ENCODE data around the gene SORCS3. TPM values are rescaled to one million over a fixed set of nuclear protein-coding genes. Genes with fewer than 3 reads are reported as not detected.
A peak's percentile ranks its signal among the peaks of the same experiment; 100 is the strongest.

SORCS3 gene
- polyA plus RNA-seq, 1 donor from 2014 or later = 9.8 TPM

DNA sequence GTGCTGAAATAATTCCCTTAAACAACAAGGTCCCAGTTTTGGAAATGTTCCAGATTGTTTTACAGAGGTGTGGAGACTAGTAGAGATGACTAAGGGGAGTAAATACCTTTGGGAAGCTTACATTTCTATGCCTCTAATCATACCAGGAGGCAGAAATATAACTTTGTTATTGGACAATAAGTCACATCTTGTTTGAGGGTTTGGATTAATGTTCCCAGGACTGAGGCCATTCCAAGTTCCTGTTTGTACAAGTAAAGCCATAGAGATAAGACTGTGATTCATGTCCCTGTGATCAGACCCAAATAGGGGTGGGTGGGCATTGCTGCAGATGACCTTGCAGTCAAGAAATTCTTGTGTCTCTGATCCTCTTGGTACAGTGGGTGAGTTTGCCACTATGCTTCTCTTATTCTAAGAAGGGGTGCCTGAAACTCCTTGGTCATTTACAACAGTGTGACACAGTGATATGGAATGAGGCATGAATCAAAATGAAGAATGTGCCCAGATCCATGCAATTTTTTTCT is 508.3 kb downstream of the SORCS3 start:
- no peak overlapping the region for H2AFZ ChIP-seq (ENCODE audit: low read depth, low read length)
- H3F3A ChIP-seq (ENCODE audit: insufficient read depth, low read length, poor library complexity, severe bottlenecking) = no peaks in the 10 kb centered on the region
- no peak overlapping the region for H3K4me2 ChIP-seq (ENCODE audit: low read length)
- H3K36me3 ChIP-seq (ENCODE audit: insufficient read depth, low read length) = no peaks in the 10 kb centered on the region
- TF ChIP-seq RAD21 (conservative IDR thresholded peaks at IDR 0.05) = no peak
- TF ChIP-seq POLR2AphosphoS5 (IDR thresholded peaks at IDR 0.05) = no peak
- no peak for TF ChIP-seq EP300 (conservative IDR thresholded peaks at IDR 0.05; ENCODE audit: poor library complexity, severe bottlenecking)
- no peak for TF ChIP-seq TAF1 (IDR thresholded peaks at IDR 0.05; ENCODE audit: low read depth)
- TF ChIP-seq, protein P1, sequence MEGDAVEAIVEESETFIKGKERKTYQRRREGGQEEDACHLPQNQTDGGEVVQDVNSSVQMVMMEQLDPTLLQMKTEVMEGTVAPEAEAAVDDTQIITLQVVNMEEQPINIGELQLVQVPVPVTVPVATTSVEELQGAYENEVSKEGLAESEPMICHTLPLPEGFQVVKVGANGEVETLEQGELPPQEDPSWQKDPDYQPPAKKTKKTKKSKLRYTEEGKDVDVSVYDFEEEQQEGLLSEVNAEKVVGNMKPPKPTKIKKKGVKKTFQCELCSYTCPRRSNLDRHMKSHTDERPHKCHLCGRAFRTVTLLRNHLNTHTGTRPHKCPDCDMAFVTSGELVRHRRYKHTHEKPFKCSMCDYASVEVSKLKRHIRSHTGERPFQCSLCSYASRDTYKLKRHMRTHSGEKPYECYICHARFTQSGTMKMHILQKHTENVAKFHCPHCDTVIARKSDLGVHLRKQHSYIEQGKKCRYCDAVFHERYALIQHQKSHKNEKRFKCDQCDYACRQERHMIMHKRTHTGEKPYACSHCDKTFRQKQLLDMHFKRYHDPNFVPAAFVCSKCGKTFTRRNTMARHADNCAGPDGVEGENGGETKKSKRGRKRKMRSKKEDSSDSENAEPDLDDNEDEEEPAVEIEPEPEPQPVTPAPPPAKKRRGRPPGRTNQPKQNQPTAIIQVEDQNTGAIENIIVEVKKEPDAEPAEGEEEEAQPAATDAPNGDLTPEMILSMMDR (IDR thresholded peaks at IDR 0.05; ENCODE audit: poor library complexity, severe bottlenecking) = no peak
- TF ChIP-seq EZH2 (IDR thresholded peaks at IDR 0.05; ENCODE audit: borderline replicate concordance, insufficient read depth, low read length, poor library complexity, severe bottlenecking) = no peak
- H3K27ac ChIP-seq (ENCODE audit: low read length) = no peak overlapping the region
- no peak overlapping the region for H3K4me3 ChIP-seq (ENCODE audit: low read length)
- H3K9ac ChIP-seq (ENCODE audit: low read length) = no peak overlapping the region
- H3K9me2 ChIP-seq (ENCODE audit: insufficient read depth, low read length) = no peaks in the 10 kb centered on the region
- no peaks in the 10 kb centered on the region for H3K79me2 ChIP-seq (replicated peaks; ENCODE audit: insufficient read depth, low read length)
- no peaks in the 10 kb centered on the region for H3K9me3 ChIP-seq (ENCODE audit: low read length)
- H3K27me3 ChIP-seq (ENCODE audit: insufficient read depth, low read depth, low read length) = no peaks in the 10 kb centered on the region
- H4K20me1 ChIP-seq (ENCODE audit: insufficient read depth) = no peaks in the 10 kb centered on the region

DNA sequence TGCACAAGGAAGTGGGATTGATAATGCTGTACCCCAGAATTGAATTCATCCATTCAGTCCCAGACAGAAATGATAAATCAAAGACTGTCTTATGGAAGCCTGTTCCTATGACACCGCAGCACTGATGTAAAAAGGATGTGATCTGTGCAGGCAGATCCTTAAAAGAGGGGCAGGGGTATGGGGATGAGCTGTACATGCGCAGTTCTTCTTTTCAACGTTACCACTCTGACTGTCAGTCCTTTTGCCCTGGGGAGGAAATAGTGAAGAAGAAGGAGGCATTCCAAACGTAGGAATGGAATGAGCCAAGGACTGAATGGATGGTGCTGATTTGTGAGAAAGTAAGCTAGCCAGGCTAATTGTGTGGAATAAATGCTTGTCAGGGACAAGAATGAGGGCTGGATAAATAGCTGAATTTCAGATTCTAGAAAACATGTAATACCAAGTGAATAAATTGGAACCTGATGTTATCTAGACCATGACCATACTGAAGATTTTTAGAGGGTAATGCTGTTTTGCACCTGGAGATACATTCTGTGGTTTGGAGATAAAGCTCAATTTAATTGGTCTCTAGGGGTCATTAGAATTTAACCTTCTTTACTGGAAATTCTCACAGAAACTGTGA is 509.3 kb downstream of the SORCS3 start:
- H3K9ac ChIP-seq (ENCODE audit: low read length) = no peak overlapping the region
- H3K4me2 ChIP-seq (ENCODE audit: low read length) = no peak overlapping the region
- H3K27me3 ChIP-seq (ENCODE audit: insufficient read depth, low read depth, low read length) = no peaks in the 10 kb centered on the region
- no peak overlapping the region for H3K4me3 ChIP-seq (ENCODE audit: low read length)
- no peak for TF ChIP-seq EP300 (conservative IDR thresholded peaks at IDR 0.05; ENCODE audit: poor library complexity, severe bottlenecking)
- TF ChIP-seq POLR2AphosphoS5 (IDR thresholded peaks at IDR 0.05) = no peak
- TF ChIP-seq, protein P2, sequence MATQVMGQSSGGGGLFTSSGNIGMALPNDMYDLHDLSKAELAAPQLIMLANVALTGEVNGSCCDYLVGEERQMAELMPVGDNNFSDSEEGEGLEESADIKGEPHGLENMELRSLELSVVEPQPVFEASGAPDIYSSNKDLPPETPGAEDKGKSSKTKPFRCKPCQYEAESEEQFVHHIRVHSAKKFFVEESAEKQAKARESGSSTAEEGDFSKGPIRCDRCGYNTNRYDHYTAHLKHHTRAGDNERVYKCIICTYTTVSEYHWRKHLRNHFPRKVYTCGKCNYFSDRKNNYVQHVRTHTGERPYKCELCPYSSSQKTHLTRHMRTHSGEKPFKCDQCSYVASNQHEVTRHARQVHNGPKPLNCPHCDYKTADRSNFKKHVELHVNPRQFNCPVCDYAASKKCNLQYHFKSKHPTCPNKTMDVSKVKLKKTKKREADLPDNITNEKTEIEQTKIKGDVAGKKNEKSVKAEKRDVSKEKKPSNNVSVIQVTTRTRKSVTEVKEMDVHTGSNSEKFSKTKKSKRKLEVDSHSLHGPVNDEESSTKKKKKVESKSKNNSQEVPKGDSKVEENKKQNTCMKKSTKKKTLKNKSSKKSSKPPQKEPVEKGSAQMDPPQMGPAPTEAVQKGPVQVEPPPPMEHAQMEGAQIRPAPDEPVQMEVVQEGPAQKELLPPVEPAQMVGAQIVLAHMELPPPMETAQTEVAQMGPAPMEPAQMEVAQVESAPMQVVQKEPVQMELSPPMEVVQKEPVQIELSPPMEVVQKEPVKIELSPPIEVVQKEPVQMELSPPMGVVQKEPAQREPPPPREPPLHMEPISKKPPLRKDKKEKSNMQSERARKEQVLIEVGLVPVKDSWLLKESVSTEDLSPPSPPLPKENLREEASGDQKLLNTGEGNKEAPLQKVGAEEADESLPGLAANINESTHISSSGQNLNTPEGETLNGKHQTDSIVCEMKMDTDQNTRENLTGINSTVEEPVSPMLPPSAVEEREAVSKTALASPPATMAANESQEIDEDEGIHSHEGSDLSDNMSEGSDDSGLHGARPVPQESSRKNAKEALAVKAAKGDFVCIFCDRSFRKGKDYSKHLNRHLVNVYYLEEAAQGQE (IDR thresholded peaks at IDR 0.05; ENCODE audit: borderline replicate concordance) = peak; percentile 40
- no peaks in the 10 kb centered on the region for H3K9me3 ChIP-seq (ENCODE audit: low read length)
- no peaks in the 10 kb centered on the region for H3K36me3 ChIP-seq (ENCODE audit: insufficient read depth, low read length)
- H3F3A ChIP-seq (ENCODE audit: insufficient read depth, low read length, poor library complexity, severe bottlenecking) = no peaks in the 10 kb centered on the region
- H3K27ac ChIP-seq (ENCODE audit: low read length) = peak overlapping the region; percentile 13
- no peaks in the 10 kb centered on the region for H3K79me2 ChIP-seq (replicated peaks; ENCODE audit: insufficient read depth, low read length)
- H4K20me1 ChIP-seq (ENCODE audit: insufficient read depth) = no peaks in the 10 kb centered on the region
- no peaks in the 10 kb centered on the region for H3K9me2 ChIP-seq (ENCODE audit: insufficient read depth, low read length)
- H2AFZ ChIP-seq (ENCODE audit: low read depth, low read length) = no peak overlapping the region

DNA sequence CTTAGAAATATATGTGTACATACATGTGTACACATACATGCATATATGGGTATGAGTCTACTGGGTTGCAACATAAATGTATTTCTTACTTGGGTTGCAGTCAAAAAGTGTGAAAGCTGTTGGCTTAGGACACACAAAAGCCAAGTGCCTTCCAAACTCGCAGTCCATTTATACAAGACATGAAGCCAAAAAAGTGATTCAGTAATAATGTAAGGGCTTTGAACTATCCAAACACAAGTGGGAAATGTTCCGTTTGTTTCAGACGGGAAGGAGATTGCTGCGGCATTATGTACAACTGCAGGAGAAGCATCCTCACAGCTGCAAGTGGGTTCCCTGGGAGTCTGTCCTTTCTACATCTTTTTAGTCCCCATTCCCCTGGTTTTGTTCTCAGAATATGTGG is 513.6 kb downstream of the SORCS3 start:
- Histone ChIP-seq H3K9ac (ENCODE audit: low read length) (no peak overlapping the region), H3K27me3 (ENCODE audit: insufficient read depth, low read depth, low read length) (no peaks in the 10 kb centered on the region), H3K9me3 (ENCODE audit: low read length) (no peaks in the 10 kb centered on the region), H2AFZ (ENCODE audit: low read depth, low read length) (no peak overlapping the region), H3K36me3 (ENCODE audit: insufficient read depth, low read length) (no peaks in the 10 kb centered on the region), H3K79me2 (replicated peaks; ENCODE audit: insufficient read depth, low read length) (no peaks in the 10 kb centered on the region), H3K9me2 (ENCODE audit: insufficient read depth, low read length) (no peaks in the 10 kb centered on the region), H3K27ac (ENCODE audit: low read length) (no peak overlapping the region), H4K20me1 (ENCODE audit: insufficient read depth) (no peaks in the 10 kb centered on the region), H3K4me2 (ENCODE audit: low read length) (no peak overlapping the region), H3F3A (ENCODE audit: insufficient read depth, low read length, poor library complexity, severe bottlenecking) (no peaks in the 10 kb centered on the region), H3K4me3 (ENCODE audit: low read length) (no peak overlapping the region)
- TF ChIP-seq, protein P1 (IDR thresholded peaks at IDR 0.05; ENCODE audit: poor library complexity, severe bottlenecking) = no peak
- TF ChIP-seq RAD21 (conservative IDR thresholded peaks at IDR 0.05) = no peak
- TF ChIP-seq TAF1 (IDR thresholded peaks at IDR 0.05; ENCODE audit: low read depth) = no peak
- TF ChIP-seq EZH2 (IDR thresholded peaks at IDR 0.05; ENCODE audit: borderline replicate concordance, insufficient read depth, low read length, poor library complexity, severe bottlenecking) = no peak
- TF ChIP-seq MXI1 (conservative IDR thresholded peaks at IDR 0.05; ENCODE audit: poor library complexity, severe bottlenecking) = no peak
- TF ChIP-seq POLR2AphosphoS5 (IDR thresholded peaks at IDR 0.05) = no peak
- TF ChIP-seq EP300 (conservative IDR thresholded peaks at IDR 0.05; ENCODE audit: poor library complexity, severe bottlenecking) = no peak
- TF ChIP-seq SMC3 (conservative IDR thresholded peaks at IDR 0.05; ENCODE audit: poor library complexity) = no peak
- TF ChIP-seq, protein P2 (IDR thresholded peaks at IDR 0.05; ENCODE audit: borderline replicate concordance) = no peak
